H9 (cell line): ENCODE data around the gene WIPI1. TPM values are rescaled to one million over a fixed set of nuclear protein-coding genes. Genes with fewer than 3 reads are reported as not detected.

ENCODE experiments used
- DNase-seq: peaks from one replicate; pipeline ENCODE4 v3.0.0-alpha.2; 2017
- H2AFZ ChIP-seq: one replicate; pipeline ENCODE4 v1.6.1; 2013; ENCODE audit warnings: mild to moderate bottlenecking, low read length, control low read depth, moderate library complexity
- H2AK5ac ChIP-seq: 2 replicates; pipeline ENCODE4 v1.6.1; 2013; ENCODE audit warnings: low read length, control low read depth, mixed read lengths; ENCODE audit not compliant: insufficient read length
- H2BK120ac ChIP-seq: one replicate; pipeline ENCODE4 v1.6.1; 2013; ENCODE audit warnings: low read depth, mild to moderate bottlenecking, low read length, control low read depth, inconsistent platforms; ENCODE audit not compliant: poor library complexity, severe bottlenecking
- H2BK12ac ChIP-seq: 2 replicates; pipeline ENCODE4 v1.6.1; 2013; ENCODE audit warnings: low read length, control low read depth, mixed read lengths, low read depth; ENCODE audit not compliant: insufficient read length
- H2BK15ac ChIP-seq: 2 replicates; pipeline ENCODE4 v1.6.1; 2013; ENCODE audit warnings: low read depth, low read length, control low read depth
- H2BK20ac ChIP-seq: one replicate; pipeline ENCODE4 v1.6.1; 2013; ENCODE audit warnings: low read depth, mild to moderate bottlenecking, low read length, control low read depth, inconsistent platforms; ENCODE audit not compliant: poor library complexity, severe bottlenecking
- H2BK5ac ChIP-seq: 2 replicates; pipeline ENCODE4 v1.6.1; 2013; ENCODE audit warnings: low read length, control low read depth, mixed read lengths; ENCODE audit not compliant: insufficient read length
- H3K14ac ChIP-seq: 2 replicates; pipeline ENCODE4 v1.6.1; 2013; ENCODE audit warnings: low read length, control low read depth; ENCODE audit not compliant: insufficient read depth
- H3K18ac ChIP-seq: 2 replicates; pipeline ENCODE4 v1.6.1; 2013; ENCODE audit warnings: low read depth, mild to moderate bottlenecking, mixed read lengths, low read length, control low read depth; ENCODE audit not compliant: insufficient read length
- H3K23ac ChIP-seq: 2 replicates; pipeline ENCODE4 v1.6.1; 2013; ENCODE audit warnings: low read length, control low read depth, mixed read lengths, low read depth; ENCODE audit not compliant: insufficient read length
- H3K23me2 ChIP-seq: 2 replicates; pipeline ENCODE4 v1.6.1; 2013; ENCODE audit warnings: low read depth, mild to moderate bottlenecking, mixed read lengths, low read length, control low read depth; ENCODE audit not compliant: insufficient read length, poor library complexity, severe bottlenecking
- H3K27ac ChIP-seq: 2 replicates; pipeline ENCODE4 v1.5.1; 2013; ENCODE audit warnings: low read length, control low read depth, mixed read lengths, low read depth; ENCODE audit not compliant: insufficient read length
- H3K27me3 ChIP-seq: 2 replicates; pipeline ENCODE4 v1.6.1; 2013; ENCODE audit warnings: low read length, control low read depth, inconsistent platforms; ENCODE audit not compliant: insufficient read depth
- H3K4ac ChIP-seq: 2 replicates; pipeline ENCODE4 v1.6.1; 2013; ENCODE audit warnings: low read depth, mild to moderate bottlenecking, control low read depth, inconsistent platforms, low read length, moderate library complexity
- H3K4me1 ChIP-seq: 2 replicates; pipeline ENCODE4 v1.6.1; 2013; ENCODE audit warnings: low read length, control low read depth, inconsistent platforms; ENCODE audit not compliant: insufficient read depth
- H3K4me2 ChIP-seq: 2 replicates; pipeline ENCODE4 v1.6.1; 2013; ENCODE audit warnings: low read length, control low read depth, mixed read lengths; ENCODE audit not compliant: insufficient read length, insufficient read depth
- H3K56ac ChIP-seq: 2 replicates; pipeline ENCODE4 v1.6.1; 2013; ENCODE audit warnings: low read depth, mild to moderate bottlenecking, mixed read lengths, low read length, control low read depth; ENCODE audit not compliant: insufficient read length
- H3K79me1 ChIP-seq: 2 replicates; pipeline ENCODE4 v1.6.1; 2013; ENCODE audit warnings: low read depth, mild to moderate bottlenecking, moderate library complexity, low read length, control low read depth, inconsistent platforms; ENCODE audit not compliant: insufficient read depth, poor library complexity, severe bottlenecking
- H3K79me2 ChIP-seq: 2 replicates; pipeline ENCODE4 v1.6.1; 2013; ENCODE audit warnings: low read length, control low read depth, inconsistent platforms; ENCODE audit not compliant: insufficient read depth
- H3K9ac ChIP-seq: 2 replicates; pipeline ENCODE4 v1.6.1; 2013; ENCODE audit warnings: low read length, control low read depth, mixed read lengths; ENCODE audit not compliant: insufficient read length; ENCODE audit errors: extremely low read depth
- H3K9me3 ChIP-seq: one replicate; pipeline ENCODE4 v1.6.1; 2013; ENCODE audit warnings: low read depth, low read length, inconsistent platforms; ENCODE audit not compliant: control insufficient read depth
- H3T11ph ChIP-seq: one replicate; pipeline ENCODE4 v1.6.1; 2013; ENCODE audit warnings: mild to moderate bottlenecking, low read length, control low read depth, inconsistent platforms
- H4K20me1 ChIP-seq: one replicate; pipeline ENCODE4 v1.6.1; 2013; ENCODE audit not compliant: control insufficient read depth, insufficient read length, insufficient read depth
- H4K5ac ChIP-seq: 2 replicates; pipeline ENCODE4 v1.6.1; 2013; ENCODE audit warnings: low read depth, mild to moderate bottlenecking, mixed read lengths, low read length, control low read depth; ENCODE audit not compliant: insufficient read length
- H4K8ac ChIP-seq: replicated peaks from 2 replicates; pipeline ENCODE4 v1.6.1; 2013; ENCODE audit warnings: low read length, control low read depth, mixed read lengths, low read depth; ENCODE audit not compliant: insufficient read length
- H4K91ac ChIP-seq: 2 replicates; pipeline ENCODE4 v1.6.1; 2013; ENCODE audit warnings: low read depth, mild to moderate bottlenecking, moderate library complexity, mixed read lengths, low read length, control low read depth; ENCODE audit not compliant: insufficient read length
- H3K27ac Mint-ChIP-seq, 3 experiments: 2 replicates in 2 of 3; 3 replicates in 1 of 3; pipeline ENCODE4 v1.8.0; 2020 to 2021; ENCODE audit warnings: mixed read lengths in 3 of 3, mild to moderate bottlenecking in 1 of 3, moderate library complexity in 1 of 3
- H3K27me3 Mint-ChIP-seq: 2 replicates; pipeline ENCODE4 v1.8.0; 2021; ENCODE audit warnings: low read depth, mild to moderate bottlenecking, moderate library complexity, mixed read lengths
- H3K36me3 Mint-ChIP-seq, 3 experiments: 2 replicates in 2 of 3; 3 replicates in 1 of 3; pipeline ENCODE4 v1.8.0; 2020 to 2021; ENCODE audit warnings: low read depth in 3 of 3, mixed read lengths in 3 of 3; ENCODE audit not compliant: insufficient read depth in 1 of 3
- H3K4me1 Mint-ChIP-seq, 2 experiments: 2 replicates each; pipeline ENCODE4 v1.8.0; 2020; ENCODE audit warnings: mixed read lengths in 2 of 2
- H3K4me3 Mint-ChIP-seq, 2 experiments: 2 replicates in 1 of 2; 3 replicates in 1 of 2; pipeline ENCODE4 v1.8.0; 2020 to 2021; ENCODE audit warnings: mild to moderate bottlenecking in 2 of 2, mixed read lengths in 2 of 2, moderate library complexity in 1 of 2
- H3K9me3 Mint-ChIP-seq, 2 experiments: 2 replicates in 1 of 2; 3 replicates in 1 of 2; pipeline ENCODE4 v1.8.0; 2020; ENCODE audit warnings: mild to moderate bottlenecking in 2 of 2, mixed read lengths in 2 of 2, moderate library complexity in 1 of 2
- CTCF ChIP-seq: fragments of 200-600 bp; sonication (generic); conservative IDR thresholded peaks from 3 replicates; pipeline ENCODE4 v1.8.0; 2021; ENCODE audit warnings: antibody characterized with exemption, mild to moderate bottlenecking
- WGBS: extraction: QIAGEN DNeasy Blood & Tissue Kit; methylation state at CpG from one replicate; pipeline ENCODE4 v1.1.7; 2013; ENCODE audit warnings: missing lambda C conversion rate, low lambda C conversion rate, mixed read lengths; ENCODE audit not compliant: insufficient read length; ENCODE audit errors: extremely low coverage; 5-methylcytosine and 5-hydroxymethylcytosine counted together
- total RNA-seq: library from RNA; stranded (reverse); gene quantifications from 2 replicates; pipeline ENCODE4 v1.2.1, GENCODE V29; 2021

The WIPI1 gene
- total RNA-seq, 1 experiment from 2014 or later, result 15.4 TPM

GRCh38 chr17:68491381-68492231 is 34.3 kb upstream of the WIPI1 start:
- Mint-ChIP-seq H3K27ac (no peak overlapping the region), H3K27me3 (no peaks in the 10 kb centered on the region), H3K36me3 (peaks cover 2 to 6% (median 3%) of the 10 kb centered on the region in 3 experiments; a peak in 4 of 7 replicates), H3K9me3 (peaks cover 5 to 6% of the 10 kb centered on the region in 2 experiments), H3K4me3 (no peak overlapping the region), H3K4me1 (peaks cover 0 to 3% of the 10 kb centered on the region in 2 experiments; a peak in 2 of 4 replicates)
- Histone ChIP-seq H2BK5ac (no peak overlapping the region), H2AFZ (no peak overlapping the region), H2BK120ac (no peak overlapping the region), H3K79me2 (no peaks in the 10 kb centered on the region), H4K5ac (no peak overlapping the region), H3K4me2 (no peak overlapping the region), H3K23ac (no peak overlapping the region), H3K23me2 (no peaks in the 10 kb centered on the region), H3T11ph (no peak overlapping the region), H3K56ac (no peak overlapping the region), H3K18ac (no peak overlapping the region), H3K27ac (no peak overlapping the region), H3K4me1 (no peaks in the 10 kb centered on the region), H3K27me3 (no peaks in the 10 kb centered on the region), H3K4ac (no peak overlapping the region), H2BK20ac (no peak overlapping the region), H2BK15ac (no peak overlapping the region), H3K14ac (no peak overlapping the region), H4K91ac (no peak overlapping the region), H3K9me3 (no peaks in the 10 kb centered on the region), H2AK5ac (no peak overlapping the region), H4K8ac (no peak overlapping the region), H2BK12ac (no peak overlapping the region), H4K20me1 (no peaks in the 10 kb centered on the region), H3K9ac (no peak overlapping the region), H3K79me1 (no peaks in the 10 kb centered on the region)
- no peak for TF ChIP-seq CTCF
- no CpG with 5 or more reads among the region's 12 CpGs for whole genome bisulfite sequencing
- no peak for DNase-seq
